ENCODE data around the gene EHD1.

Gene EHD1

DNA sequence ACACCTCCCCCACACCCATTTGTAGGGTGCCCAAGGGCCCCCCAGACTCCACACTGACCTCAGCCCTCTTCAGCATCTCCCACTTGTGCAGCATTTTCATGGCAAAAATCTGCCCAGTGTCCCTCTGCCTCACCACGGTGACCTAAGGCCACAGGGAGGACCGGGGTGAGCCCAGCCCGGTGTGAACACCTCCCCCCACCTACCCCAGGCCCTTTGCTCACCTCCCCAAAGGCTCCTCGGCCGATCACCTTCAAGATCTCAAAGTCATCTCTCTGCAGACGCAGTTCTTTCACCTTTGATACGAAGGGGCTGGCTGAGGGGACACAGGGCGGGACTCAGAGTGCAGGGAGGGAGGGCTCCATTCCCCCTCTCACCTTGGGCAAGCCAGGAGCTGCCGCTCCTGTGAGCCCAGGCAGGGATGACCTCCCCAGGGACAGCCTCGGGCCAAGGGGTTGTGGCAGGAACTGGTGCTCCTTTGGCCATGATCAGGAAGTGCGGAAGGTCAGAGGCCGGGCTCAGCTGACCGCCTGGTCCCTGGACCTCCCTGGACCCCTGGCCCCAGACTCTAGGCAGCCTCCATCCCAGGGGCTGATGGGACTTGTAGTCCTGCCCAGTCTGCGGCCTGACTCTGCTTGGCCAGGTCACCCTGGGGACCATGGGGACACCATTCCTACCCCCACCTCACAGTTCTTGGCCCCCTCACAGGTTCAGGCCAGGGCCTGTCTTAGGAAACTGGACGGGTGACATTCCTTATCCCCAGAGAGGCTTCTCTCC, 36.6 kb downstream of the EHD1 start:
- DNase-seq = no peak

- no peak for DNase-seq
Observed at GRCh38 chr11:64839887-64840782, 38.3 kb downstream of the EHD1 start.

DNA sequence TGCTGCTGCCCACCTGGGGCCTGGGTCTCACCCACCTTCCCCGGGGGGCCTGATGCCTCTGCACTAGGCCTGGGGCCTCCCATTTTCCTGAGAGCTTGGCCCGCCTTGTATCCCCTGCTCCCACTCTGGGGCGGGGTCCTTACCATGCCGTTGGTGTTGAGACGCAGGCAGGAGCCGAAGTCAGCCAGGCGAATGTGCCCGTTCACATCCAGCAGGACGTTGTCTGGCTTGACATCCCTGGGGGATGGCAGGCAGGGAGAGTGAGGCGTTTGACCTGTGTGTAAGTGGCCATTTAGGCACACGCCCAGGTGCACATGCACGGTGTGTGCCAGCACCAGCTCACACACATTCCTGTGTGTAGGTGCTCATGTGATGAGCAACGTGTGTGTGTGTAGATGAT, 39.1 kb downstream of the EHD1 start:
- DNase-seq = no peak

- no peak for DNase-seq
Observed at GRCh38 chr11:64838600-64839334, 39.7 kb downstream of the EHD1 start.

DNA sequence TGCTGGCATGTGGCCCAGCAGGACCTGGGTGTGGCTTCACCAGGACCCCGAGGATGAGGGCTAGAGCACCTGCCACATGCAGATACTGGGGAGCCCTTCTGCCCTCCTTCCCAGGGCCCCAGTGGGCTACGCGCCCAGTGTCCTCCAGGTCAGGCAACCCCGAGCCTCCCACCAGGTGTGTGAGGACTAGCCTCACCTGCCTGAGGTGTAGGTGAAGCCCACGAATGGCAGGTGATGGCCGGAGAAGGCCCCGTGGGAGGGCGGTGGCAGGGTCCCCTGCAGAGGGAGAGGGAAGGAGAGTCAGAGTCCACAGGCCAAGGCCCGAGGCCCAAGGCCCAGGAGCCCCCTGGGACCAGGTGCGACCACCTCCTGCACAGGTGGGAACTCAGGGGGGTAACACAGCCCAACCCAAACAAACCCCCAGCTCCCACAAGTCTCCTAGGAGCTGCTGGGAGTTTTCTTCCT, 40.5 kb downstream of the EHD1 start:
- DNase-seq = no peak

DNA sequence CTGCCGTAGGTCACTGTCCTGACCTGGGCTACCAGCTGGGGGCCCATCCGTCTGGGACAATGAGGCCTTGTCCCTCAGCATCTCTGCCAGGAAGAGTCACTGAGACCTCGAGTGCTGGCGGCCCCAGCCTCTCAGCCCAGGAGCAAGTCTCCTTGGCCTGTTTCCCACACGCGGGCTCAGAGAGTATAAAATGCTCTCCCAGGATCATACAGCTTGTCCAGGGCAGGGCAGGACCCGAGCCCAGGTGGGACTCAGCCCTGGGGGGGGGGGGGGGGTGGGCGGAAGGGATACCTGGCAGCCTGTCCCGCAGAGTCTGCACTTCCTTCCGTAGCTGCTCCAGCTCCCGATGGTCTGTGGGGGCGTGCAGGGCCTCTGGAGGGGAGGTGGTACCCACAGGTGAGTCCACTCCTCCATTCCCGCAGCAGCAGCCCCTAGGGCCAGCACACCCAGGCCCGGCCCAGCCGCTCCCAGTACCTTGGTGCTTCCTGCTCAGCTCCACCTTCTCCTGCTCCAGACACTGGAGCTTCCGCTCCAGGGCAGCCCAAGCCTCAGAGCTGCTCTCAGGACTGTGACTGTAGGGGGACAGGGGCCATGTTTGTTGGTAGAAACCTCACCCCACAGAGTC, 41.9 kb downstream of the EHD1 start:
- DNase-seq = no peak

DNA sequence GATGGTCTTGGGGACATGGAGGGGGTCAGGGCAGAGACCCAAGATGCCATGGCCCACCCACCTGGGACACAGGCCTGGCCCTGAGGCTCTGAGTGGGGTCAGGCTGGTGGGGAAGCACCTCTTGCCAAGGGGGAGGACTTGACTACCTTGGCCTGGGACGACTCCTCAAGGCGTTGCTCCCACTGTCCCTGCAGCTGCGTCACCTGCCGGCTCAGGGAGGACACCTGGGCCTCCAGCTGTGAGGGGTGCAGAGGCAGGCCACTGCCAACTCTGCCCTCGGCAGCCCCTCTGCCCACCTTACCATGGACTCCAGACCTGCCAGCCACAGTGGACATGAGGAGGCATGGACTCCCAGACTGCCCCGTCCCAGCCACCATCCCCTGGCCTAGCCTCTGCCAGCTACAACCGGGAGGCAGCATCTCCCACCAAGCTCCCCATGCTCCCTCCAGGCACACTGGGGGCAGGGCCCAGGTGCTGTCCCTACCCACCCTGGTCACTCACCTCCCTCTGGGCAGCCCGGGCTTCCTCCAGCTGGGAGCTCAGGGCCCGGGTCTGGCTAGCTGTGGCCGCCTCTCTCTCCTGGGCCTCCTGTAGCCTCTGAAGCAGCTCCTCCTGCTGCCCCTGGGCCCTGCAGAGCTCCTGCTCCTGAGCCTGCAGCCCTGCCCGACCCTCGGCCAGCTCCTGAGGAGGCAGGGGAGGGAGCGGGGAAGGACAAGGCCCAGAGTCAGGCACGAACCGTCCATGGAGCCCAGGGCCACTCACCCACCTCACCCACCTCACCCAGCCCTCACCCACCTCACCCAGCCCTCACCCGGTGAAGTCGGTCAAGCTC, 42.6 kb downstream of the EHD1 start:
- DNase-seq = no peak

DNA sequence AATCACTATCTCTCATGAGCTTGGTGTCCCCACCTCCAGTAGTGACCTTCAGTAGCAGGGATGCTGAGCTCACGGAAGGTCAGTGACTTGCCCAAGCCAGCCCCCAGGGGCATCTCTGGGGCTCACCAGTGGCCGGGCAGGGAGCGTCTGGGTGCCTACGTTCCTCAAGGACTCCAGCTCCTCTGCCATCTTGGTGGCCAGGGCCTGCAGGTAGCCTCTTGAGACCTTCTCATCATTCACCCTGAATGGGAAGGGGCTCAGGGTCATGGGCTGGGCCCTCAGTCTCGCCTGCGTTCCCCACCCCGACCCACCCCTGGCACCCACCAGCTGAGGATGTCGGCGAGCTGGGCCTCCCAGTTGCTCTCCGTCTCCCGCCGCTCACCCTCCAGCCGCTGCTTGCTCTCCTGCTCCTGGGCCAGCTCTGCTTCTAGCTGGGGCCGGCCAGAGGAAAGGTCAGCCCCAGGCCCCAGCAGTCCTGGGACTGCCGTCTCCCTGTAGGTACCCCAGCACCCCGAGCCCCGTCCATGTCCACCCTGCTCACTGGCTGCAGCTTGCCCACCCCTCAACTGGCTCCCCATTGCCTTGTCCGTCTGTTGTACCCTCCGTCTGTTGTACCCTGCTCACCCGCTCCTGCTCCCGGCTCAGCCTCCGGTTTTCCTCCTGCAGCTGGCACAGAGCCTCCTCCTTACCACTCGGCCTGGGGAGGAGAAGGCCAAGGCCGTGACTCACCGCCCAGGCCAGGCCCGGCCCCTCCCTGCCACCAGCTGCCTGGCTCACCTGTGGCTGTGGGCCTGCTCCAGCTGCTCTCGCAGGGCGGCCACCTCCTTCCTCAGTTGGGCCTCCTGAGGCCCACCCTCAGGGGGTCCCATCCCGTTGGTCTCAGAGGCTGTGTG, 43.5 kb downstream of the EHD1 start:
- DNase-seq = no peak

GRCh38 chr11:64834031-64834722, 44.2 kb downstream of the EHD1 start:
- no peak for DNase-seq

DNA sequence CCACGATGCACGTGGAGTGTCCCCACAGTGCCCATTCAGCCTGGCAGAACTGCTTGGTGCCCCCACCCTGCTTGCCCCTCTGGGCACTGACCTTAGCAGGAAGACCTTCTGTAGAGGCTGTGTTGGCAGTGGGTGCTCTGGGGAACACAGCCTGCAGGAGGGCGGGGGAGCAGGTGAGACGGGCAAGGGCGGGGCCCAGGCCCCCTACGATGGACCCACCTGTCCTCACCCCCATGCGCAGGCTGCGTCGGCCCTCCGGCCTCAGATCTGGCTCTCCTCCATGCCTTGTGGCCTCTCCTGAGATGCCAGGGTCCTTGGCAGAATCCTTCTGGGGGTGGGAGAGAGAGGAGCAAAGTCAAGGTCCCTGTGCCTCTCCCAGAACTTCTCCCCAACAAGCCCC, 44.9 kb downstream of the EHD1 start:
- DNase-seq = no peak

GRCh38 chr11:64833198-64833502, 45.3 kb downstream of the EHD1 start:
- no peak for DNase-seq

DNA sequence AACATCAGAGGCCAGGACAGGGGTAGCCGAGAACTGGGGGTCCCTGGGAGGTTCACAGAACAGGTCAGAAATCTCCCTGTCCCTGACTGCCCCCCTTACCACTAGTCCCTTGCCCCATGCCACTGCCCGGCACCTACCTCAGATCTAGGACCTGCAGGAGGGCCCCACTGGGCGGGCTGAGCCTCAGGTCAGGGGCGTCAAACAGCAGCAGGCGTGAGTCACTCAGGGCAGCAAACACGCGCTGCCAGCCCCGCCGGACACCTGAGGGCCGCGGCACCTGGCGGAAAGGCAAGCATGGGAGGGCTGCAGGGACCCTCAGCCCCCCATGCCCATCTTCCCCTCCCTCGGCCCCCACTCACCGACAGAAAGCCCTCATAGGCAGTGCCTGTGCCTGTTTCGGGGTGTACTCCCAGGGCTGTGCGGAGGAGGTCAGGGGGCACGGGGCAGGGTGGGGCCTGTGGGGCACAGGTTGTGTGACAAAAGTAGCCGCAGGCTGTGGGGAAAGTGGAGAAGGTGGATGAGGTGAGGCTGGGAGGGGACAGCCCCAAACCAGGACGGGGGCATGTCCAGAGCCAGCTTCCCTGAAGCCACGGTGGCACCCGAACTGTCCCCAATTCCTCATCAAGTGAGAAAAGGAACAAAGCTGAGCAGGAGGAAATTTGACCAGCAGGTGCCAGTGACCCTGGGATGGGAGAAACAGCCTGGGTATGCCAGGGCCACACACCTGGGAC, 45.8 kb downstream of the EHD1 start:
- DNase-seq = no peak

- peak; percentile 62 for DNase-seq
Observed at GRCh38 chr11:64831411-64831891, 47.0 kb downstream of the EHD1 start.

DNA sequence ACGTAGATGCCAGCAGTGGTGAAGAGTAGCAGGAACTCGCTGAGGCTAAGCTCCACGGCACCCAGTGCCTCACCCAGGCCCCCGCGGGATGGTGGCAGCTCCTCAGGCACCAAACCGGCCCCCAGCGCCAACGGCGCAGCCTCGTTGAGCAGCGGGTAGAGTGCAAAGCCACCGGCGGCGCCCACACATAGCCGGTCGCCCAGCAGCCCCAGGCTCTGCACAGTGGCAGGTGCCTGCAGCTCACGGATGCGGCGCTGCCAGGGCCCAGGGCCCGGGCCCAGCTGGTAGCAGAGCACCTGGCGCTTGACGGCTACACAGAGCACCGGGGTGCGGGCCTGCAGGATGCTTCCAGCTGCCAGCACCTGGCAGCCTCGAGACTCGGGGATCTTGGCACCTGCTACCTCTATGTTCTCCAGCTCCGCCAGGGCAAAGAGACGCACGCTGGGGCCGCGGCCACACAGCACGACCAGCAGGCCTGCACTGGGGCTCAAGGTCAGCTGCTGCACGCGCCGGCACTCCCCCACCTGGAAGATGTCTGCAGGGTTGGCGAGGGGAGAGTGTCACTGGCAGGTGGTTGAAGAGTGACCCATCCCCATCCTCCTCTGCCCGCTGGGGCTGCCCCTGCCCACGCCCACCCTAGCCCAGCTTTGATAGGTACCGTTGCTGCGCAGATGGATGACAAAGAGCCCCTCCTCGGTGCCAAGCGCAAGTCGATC, 48.7 kb downstream of the EHD1 start:
- DNase-seq = no peak

- no peak for DNase-seq
Observed at GRCh38 chr11:64827451-64827839, 51.0 kb downstream of the EHD1 start.

DNA sequence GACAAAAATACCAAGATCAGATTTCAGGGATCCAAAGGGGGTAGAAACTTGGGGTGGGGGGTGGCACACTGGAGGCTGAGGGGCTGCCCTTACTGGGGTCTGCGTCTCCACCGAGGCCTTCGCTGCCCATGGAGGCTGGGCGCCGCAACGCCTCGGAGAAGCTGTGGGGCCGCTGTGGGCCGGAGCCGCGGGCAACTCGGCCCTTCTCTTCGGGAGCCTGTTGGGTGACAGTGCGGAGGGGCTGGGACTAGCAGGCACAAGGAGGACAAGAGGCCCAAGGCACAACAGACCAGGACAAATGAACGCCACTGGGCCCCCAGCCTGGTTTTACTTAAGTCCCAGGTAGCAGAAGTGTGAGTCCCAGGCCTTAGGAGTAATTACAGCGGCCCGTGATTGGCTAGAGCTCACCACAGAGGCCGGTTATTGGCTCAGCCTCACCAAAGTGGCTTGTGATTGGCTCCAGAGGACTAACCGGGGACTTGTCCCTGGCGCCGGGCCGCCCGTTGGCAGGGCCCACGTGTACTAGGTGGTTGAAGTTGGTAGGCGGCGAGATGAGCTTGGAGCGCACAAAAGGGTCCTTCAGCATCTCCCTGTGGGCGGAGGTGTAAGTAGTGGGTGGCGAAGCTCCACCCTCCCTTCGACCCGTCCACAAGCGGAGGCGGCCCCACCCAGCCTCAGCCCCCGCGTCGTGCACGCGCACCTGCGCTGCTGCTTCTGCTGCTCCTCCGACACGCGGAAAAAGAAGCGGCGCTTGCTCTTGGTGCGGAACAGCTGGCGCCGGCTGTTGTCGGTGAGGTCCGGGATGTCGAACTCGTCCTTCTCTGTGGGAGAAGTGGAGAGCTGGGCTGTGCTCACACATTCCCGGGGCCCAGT, 51.6 kb downstream of the EHD1 start:
- no peak for DNase-seq

DNA sequence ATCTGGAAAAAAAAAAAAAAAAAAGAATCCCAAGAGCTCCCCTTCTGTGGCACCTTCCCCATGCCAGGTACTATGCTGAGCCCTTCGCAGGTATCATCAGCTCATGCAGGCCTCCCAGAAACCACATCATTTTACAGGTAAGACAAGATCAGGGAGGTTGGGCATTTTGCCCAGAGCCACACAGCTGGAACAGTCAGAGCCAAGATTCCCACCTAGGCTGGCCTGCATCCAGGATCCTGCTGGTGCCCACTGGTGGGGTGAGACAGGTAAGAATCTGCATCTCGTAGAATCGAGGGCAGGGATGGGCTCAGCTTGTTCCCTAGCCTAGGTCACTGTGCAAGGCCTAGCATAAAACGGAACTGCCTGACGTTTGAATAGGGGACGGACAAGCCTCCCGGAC, 52.4 kb downstream of the EHD1 start:
- DNase-seq = no peak

Data from retina (tissue), 1 donor.